ENCODE measurements around the gene IL1RAPL1.

Gene IL1RAPL1

DNA sequence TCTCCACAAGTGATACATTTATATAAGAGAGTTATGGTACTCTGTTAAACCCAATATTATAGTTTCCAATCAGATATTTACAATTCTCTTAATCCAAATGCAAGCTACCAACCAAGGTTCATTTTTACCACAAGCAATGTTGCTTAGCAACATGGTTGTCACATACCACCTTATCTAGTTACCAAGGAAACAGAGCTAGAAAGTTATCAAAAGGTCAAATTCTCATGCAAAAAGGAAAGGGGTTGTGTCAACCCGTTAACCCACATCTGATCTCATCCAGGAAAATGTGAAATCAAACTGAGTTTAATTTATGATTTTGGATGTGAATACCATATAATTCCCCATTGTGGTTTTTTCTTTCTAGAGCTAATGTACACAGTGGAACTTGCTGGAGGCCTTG, 1354.0 kb downstream of the IL1RAPL1 start:
- DNase-seq, result no peak

DNA sequence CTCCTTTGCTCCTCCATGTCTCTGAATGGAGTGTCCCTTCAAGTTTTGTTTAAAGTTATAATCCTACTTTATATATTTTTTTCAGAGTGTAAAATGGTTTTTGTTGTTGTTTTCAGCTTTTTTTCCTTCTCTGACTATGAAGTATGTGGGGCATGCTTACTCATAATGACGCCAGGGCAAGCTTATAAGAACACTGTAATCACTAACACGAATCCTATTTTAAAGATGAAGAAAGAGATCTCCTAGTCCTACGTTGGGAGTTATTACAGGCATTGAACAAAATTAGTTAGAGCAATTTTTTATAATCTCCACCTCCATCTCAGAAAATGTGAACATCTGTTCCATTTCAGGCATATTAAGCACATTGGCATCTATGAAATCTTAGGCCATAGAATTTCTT, 1360.0 kb downstream of the IL1RAPL1 start:
- no peak for DNase-seq

DNA sequence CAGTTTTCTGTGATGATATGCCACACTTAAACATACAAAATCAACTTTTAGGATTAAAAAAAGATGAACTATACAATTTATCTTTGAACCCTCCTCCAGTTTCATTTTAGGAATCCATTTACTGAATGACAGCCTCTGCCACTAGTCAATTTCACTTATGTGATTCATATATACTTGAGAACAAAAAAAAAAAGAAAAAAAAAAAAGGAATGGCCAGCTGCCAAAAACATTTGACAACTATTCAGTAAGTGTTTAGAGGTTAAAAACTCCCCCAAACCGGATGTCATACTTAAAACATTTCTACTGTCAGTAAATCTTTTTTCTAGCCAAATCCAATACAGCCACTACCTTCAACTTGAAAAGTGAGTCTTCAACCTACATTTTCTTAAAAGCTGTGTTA, 1361.4 kb downstream of the IL1RAPL1 start:
- no peak for DNase-seq

DNA sequence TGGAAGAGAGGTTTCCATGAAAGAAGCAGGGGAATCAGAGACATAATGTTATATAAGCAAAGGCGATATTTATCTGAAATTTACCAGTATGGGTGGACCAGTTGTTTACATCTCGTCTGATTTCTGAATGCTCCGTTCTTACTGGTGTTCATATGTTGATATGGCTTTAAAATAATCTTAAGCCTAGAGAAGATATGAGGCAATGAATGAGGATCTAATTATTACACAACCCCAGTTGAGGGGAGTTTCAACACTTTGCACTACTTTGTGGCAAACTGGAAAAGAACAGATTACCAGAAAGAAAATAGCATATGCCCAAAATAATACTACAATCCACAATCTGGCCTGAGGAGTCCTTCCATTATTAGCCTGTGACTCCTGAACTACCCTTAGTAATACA, 1364.8 kb downstream of the IL1RAPL1 start:
- no peak for DNase-seq

DNA sequence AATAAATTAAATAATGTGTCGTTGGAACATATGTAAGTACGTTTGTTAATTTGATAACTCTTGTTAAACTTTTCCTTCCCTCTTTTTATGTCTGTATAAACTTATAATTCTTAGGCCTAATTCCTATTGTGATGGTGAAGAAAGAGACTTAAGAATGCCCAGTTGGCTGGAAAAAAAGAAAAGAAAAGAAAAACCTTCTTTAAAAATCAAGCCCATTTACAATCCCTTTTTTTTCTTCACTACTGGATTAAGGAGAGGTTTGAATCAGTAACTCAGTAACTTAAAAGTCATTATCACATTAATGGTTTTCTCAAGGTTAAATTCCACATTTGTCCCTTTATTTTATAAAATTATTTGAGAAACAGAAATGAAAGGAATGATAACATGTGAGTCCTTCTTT, 1374.8 kb downstream of the IL1RAPL1 start:
- DNase-seq, result no peak

DNA sequence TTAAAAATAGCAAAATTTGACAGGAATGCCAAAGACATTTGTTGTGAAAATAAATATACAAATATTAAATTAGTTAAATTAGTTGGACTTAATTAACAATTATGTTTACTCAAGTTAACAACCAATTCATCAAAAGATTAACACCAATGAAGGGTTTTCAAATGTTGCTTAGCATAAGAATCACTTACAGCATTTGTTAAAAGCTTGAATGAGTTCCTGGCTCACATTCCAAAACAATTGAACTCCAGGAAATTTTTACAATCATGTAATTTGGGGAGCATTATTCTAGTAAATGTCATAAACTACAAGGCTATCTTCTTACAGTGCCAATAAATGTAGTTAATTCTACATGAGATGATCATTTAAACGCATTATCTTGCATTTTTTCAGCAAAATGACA, 1378.4 kb downstream of the IL1RAPL1 start:
- DNase-seq, result no peak

DNA sequence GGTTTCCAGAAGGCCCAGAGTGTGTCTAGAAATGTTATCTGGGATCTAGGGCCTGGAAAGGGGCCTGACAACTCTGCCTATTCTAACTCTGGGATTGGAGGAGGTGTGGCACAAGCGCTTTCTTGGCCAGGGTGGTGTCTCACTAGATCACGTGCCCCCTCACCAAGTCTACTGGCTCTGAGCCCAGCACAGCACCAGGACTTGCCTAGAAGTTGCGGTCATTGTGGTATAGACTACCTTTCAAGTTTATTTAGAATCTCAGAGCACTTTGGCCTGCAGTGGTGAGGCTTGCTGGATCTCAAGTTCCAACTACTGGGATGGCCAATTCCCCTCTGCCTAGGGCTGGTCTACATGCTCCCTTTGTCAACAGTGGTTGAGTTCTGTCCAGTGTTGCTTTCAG, 1404.8 kb downstream of the IL1RAPL1 start:
- DNase-seq, result no peak

DNA sequence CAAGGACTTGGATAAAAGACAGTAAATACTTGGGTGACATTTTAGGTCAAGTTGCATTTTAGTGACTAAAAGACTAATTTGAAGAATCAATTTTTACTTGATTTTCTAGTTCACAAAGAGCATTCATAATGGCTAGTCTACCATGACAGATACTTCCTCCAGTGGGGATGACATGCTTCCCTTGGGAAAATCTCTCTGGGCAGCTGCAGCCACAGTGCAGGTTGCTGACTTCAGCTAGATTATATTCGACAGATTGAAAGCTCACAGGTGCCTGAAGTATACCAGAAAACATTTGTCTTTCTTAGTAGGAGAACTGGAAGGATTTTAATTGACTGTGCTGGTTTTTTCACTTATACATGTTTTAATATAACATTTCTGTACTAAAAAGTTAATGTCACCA, 1418.6 kb downstream of the IL1RAPL1 start:
- no peak for DNase-seq
